Prostate gland (tissue), 2 donors: ENCODE results near the gene VPS13C. TPM values are rescaled to one million over a fixed set of nuclear protein-coding genes. Genes with fewer than 3 reads are reported as not detected.

ENCODE experiments used
- DNase-seq: peaks from one replicate; pipeline ENCODE4 v3.0.0-alpha.2; 2019; ENCODE audit warnings: low spot score
- H3K27ac ChIP-seq, 2 donors: fragments of 200-600 bp; sonication (generic); 2 replicates each; pipeline ENCODE4 v1.5.1; 2017 to 2019
- H3K27me3 ChIP-seq: fragments of 200-600 bp; sonication (generic); replicated peaks from 2 replicates; pipeline ENCODE4 v1.5.1; 2019; ENCODE audit not compliant: insufficient read depth
- H3K36me3 ChIP-seq, 2 donors: fragments of 200-600 bp; sonication (generic); 1 replicate in 1 of 2; 2 replicates in 1 of 2; pipeline versions ENCODE4 v1.5.1 to v1.8.1; 2017 to 2019
- H3K4me1 ChIP-seq: fragments of 200-600 bp; sonication (generic); replicated peaks from 2 replicates; pipeline ENCODE4 v1.5.1; 2019
- H3K4me3 ChIP-seq, 2 donors: fragments of 200-600 bp; sonication (generic); 2 replicates each; pipeline ENCODE4 v1.5.1; 2017 to 2019
- H3K9me3 ChIP-seq: fragments of 200-600 bp; sonication (generic); 2 replicates; pipeline ENCODE4 v1.5.1; 2017
- POLR2A ChIP-seq: fragments of 450-650 bp; IDR thresholded peaks from one replicate; pipeline ENCODE4 v1.6.1; 2016; ENCODE audit warnings: antibody characterized with exemption, mild to moderate bottlenecking
- POLR2AphosphoS5 ChIP-seq: sonication (generic); formaldehyde crosslinking; IDR thresholded peaks from one replicate; pipeline ENCODE4 v1.6.1; 2017; ENCODE audit warnings: antibody characterized with exemption
- WGBS: methylation state at CpG from one replicate; pipeline ENCODE4 v1.1.5; 2018; 5-methylcytosine and 5-hydroxymethylcytosine counted together
- intact Hi-C: fragments of 100-400 bp; cut with DNase I; formaldehyde crosslinking; loops from one replicate; pipeline ENCODE4 v1.14.2; 2022
- total RNA-seq, 2 donors: library from RNA; depleted of rRNA; stranded (reverse); fragments of >200 nt; gene quantifications; one replicate each; pipeline ENCODE4 v1.1.0, GENCODE V29; 2016
- TF ChIP-seq, protein P1 (sequence below), 4 experiments: fragments of 200-600 bp in 2 of 4; fragments of 450-650 bp in 2 of 4; sonication (generic) in 2 of 4; IDR thresholded peaks; 1 replicate in 3 of 4; 2 replicates in 1 of 4; pipeline ENCODE4 v1.5.1; 2016 to 2019; ENCODE audit warnings: antibody characterized with exemption in 4 of 4, mild to moderate bottlenecking in 2 of 4, moderate library complexity in 2 of 4

Gene VPS13C
- total RNA-seq, 2 donors from 2014 or later = 53.5 to 60.2 TPM

DNA sequence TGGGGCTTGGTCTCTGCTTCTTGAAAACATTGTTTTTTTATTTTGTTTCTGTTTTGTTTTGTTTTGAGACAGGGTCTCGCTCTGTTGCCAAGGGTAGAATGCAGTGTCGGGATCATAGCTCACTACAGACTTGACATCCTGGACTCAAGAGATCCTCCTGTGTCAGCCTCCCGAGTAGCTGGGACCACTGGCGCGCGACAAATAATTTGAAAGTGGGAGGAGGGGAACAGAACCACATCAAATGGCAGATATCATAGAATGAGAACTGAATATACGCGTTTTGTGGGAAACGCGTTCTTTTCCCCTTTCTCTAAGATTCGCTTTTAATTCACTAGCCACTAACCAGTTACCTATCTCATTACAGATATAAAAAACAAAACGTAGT lies 641 bp upstream of the VPS13C start:
- Histone ChIP-seq H3K27ac (peak overlapping the region; percentile 89 to 95), H3K9me3 (no peaks in the 10 kb centered on the region), H3K27me3 (no peaks in the 10 kb centered on the region), H3K4me3 (peak overlapping the region; percentile 75 to 99), H3K36me3 (no peaks in the 10 kb centered on the region), H3K4me1 (no peaks in the 10 kb centered on the region)
- intact Hi-C loops = loop anchor here (10.0 kb wide), 1 partner anchor 186 kb away; no protein-coding TSS in a partner anchor
- DNase-seq = no peak
- TF ChIP-seq, protein P1, sequence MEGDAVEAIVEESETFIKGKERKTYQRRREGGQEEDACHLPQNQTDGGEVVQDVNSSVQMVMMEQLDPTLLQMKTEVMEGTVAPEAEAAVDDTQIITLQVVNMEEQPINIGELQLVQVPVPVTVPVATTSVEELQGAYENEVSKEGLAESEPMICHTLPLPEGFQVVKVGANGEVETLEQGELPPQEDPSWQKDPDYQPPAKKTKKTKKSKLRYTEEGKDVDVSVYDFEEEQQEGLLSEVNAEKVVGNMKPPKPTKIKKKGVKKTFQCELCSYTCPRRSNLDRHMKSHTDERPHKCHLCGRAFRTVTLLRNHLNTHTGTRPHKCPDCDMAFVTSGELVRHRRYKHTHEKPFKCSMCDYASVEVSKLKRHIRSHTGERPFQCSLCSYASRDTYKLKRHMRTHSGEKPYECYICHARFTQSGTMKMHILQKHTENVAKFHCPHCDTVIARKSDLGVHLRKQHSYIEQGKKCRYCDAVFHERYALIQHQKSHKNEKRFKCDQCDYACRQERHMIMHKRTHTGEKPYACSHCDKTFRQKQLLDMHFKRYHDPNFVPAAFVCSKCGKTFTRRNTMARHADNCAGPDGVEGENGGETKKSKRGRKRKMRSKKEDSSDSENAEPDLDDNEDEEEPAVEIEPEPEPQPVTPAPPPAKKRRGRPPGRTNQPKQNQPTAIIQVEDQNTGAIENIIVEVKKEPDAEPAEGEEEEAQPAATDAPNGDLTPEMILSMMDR (IDR thresholded peaks at IDR 0.05) = no peak
- TF ChIP-seq POLR2AphosphoS5 (no peak), POLR2A (no peak)
- 12% methylated on average over 12 of the region's 12 CpGs for WGBS

DNA sequence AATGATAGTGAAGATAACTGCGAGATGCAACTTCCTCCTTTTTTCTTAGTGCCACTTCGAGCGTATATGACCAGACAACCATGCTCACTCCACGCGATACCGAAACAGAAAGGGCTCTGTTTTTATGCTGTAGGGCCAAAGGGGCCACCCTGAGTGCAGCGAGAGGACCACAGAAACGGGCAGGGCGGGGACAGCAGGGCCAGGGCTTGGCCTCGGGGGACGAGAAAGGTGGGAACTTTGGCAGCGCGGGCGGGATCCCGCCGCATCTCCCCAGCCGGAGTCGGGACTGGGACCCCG lies 483 bp downstream of the VPS13C start:
- TF ChIP-seq, protein P1 (IDR thresholded peaks at IDR 0.05) = no peak
- no peak for TF ChIP-seq POLR2A
- TF ChIP-seq POLR2AphosphoS5 = no peak
- 0% methylated on average over 13 of the region's 19 CpGs for WGBS
- DNase-seq = peak; percentile 23
- H3K9me3 ChIP-seq = no peaks in the 10 kb centered on the region
- peak overlapping the region; percentile 75 to 99 for H3K4me3 ChIP-seq
- intact Hi-C loops = loop anchor here (10.0 kb wide), 1 partner anchor 185 kb away; no protein-coding TSS in a partner anchor
- H3K27ac ChIP-seq = peak overlapping the region; percentile 89 to 95
- no peaks in the 10 kb centered on the region for H3K4me1 ChIP-seq
- no peaks in the 10 kb centered on the region for H3K36me3 ChIP-seq
- H3K27me3 ChIP-seq = no peaks in the 10 kb centered on the region

DNA sequence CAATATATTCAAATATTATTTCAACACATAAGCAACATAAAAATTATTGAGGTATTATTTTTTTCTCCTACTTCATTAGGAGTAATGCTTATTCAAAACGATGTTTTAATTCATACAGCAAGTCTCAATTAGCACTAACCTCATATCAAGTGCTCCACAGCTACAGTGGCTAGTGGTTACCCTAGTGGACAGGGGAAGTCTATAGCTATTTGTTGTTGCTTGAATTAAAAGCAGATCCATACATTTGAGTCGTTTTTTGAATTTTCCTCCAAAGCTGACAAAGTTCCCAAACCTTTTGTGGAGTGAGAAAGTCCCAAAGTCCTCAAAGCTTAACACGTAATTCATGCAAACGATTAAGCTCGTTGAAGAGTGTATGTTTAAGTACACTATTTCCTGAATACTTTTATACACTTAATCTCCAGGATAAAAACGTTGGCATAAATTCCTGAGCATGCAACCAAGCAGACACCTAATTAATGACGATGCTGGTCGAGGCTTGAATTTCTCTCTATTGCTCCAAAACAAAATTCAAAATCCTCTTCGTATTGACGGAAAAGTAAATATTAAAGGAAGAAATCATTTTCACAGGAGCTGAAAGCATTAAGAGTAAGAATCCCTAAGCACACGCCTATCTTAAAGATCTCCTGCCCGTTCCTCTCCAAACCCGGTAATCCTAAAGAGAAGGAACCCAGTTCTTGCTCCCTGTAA lies 985 bp downstream of the VPS13C start:
- Histone ChIP-seq H3K4me3 (peak overlapping the region; percentile 75 to 99), H3K27me3 (no peaks in the 10 kb centered on the region), H3K36me3 (no peaks in the 10 kb centered on the region), H3K4me1 (no peaks in the 10 kb centered on the region), H3K27ac (peak overlapping the region; percentile 89 to 95), H3K9me3 (no peaks in the 10 kb centered on the region)
- intact Hi-C loops = no loop called here
- TF ChIP-seq, protein P1 (IDR thresholded peaks at IDR 0.05) = peak in 1 of 4 experiments; percentile 15
- TF ChIP-seq POLR2A = no peak
- 7% methylated on average over 13 of the region's 13 CpGs for WGBS
- no peak for DNase-seq

DNA sequence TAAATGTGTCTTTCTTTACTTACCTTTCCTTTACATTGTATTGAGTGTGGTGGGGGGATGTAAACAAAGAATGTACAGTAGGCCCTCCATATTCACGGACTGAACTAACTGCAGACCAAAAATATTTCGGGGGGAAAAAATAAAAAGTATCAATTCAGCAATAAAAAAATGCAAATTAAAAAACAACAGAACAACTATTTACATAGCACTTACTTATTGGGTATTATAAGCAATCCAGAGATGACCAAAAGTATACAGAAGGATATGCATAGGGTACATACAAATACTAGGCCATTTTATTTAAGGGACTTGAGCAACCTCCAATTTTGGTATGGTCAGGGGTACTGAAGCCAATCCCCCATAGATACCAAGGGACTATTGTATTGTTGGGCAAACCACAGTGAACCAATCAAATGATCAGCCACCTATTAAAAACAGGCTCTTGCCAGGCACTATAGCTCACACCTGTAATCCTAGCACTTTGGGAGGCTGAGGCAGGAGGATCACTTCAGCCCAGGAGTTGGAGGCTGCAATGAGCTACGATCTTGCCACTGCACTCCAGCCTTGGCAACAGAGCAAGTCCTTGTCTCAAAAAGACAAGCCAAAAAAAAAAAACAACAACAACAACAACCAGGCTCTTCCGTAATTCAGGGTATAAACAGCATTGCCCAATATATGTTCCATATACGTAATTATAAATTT lies 1.8 kb downstream of the VPS13C start:
- DNase-seq = no peak
- no peaks in the 10 kb centered on the region for H3K36me3 ChIP-seq
- no peak overlapping the region for H3K27ac ChIP-seq
- no peaks in the 10 kb centered on the region for H3K9me3 ChIP-seq
- WGBS = 89% methylated on average over 5 of the region's 5 CpGs
- no peaks in the 10 kb centered on the region for H3K4me1 ChIP-seq
- TF ChIP-seq, protein P1 (IDR thresholded peaks at IDR 0.05) = no peak
- TF ChIP-seq POLR2AphosphoS5 (no peak), POLR2A (no peak)
- no peaks in the 10 kb centered on the region for H3K27me3 ChIP-seq
- no peak overlapping the region for H3K4me3 ChIP-seq
- intact Hi-C loops = no loop called here
